VCaP (cell line): Measurements from ENCODE around the gene HTATSF1.

Experiments
- H3K27ac ChIP-seq: fragments of 450-650 bp; 2 replicates; pipeline ENCODE4 v1.5.1; 2017
- TF ChIP-seq, protein P1 (sequence below): fragments of 450-650 bp; conservative IDR thresholded peaks from 2 replicates; pipeline ENCODE4 v1.5.1; 2017; ENCODE audit warnings: mild to moderate bottlenecking, moderate library complexity

Gene HTATSF1

DNA sequence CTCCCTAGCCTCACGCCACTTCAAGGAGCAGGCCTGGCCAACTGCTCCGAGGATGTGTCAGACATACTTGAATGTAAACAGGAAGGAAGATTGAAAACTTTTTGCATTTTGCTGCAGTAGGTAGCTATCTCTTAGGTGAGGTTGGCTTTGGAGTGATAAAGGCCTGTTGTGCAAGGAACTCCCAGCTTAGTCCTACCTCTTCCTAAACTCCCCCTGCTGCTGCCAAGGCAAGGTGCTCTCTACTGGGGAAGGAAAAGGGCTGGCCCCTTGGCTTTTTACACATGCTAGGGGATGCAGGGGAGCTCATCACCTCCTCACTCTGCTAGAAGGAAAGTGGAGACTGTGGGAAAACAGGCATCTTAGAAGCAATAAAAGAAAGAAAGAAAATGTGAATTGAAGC lies 20.4 kb upstream of the HTATSF1 start:
- TF ChIP-seq, protein P1, sequence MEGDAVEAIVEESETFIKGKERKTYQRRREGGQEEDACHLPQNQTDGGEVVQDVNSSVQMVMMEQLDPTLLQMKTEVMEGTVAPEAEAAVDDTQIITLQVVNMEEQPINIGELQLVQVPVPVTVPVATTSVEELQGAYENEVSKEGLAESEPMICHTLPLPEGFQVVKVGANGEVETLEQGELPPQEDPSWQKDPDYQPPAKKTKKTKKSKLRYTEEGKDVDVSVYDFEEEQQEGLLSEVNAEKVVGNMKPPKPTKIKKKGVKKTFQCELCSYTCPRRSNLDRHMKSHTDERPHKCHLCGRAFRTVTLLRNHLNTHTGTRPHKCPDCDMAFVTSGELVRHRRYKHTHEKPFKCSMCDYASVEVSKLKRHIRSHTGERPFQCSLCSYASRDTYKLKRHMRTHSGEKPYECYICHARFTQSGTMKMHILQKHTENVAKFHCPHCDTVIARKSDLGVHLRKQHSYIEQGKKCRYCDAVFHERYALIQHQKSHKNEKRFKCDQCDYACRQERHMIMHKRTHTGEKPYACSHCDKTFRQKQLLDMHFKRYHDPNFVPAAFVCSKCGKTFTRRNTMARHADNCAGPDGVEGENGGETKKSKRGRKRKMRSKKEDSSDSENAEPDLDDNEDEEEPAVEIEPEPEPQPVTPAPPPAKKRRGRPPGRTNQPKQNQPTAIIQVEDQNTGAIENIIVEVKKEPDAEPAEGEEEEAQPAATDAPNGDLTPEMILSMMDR = no peak
- H3K27ac ChIP-seq = peak overlapping the region; percentile 45

DNA sequence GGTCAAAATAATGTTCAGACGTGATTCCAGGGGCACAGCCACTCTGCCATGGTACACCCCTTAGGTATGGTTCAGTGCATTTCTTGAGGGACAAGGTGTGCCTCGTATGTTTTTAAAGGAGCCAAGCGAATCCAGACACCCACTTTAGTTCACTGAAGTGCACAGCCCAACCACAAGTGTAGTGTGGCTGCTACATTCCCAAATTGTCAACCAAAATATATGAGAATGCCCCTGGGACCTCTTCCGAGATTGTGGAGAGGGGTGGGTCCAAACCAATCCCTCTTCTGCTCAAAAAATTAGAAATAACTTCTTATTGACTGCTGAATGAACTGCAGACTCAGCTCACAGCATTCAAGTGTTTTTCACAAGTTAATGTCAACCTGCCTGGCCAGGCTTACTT lies 17.0 kb upstream of the HTATSF1 start:
- H3K27ac ChIP-seq = no peak overlapping the region
- TF ChIP-seq, protein P1 = no peak

DNA sequence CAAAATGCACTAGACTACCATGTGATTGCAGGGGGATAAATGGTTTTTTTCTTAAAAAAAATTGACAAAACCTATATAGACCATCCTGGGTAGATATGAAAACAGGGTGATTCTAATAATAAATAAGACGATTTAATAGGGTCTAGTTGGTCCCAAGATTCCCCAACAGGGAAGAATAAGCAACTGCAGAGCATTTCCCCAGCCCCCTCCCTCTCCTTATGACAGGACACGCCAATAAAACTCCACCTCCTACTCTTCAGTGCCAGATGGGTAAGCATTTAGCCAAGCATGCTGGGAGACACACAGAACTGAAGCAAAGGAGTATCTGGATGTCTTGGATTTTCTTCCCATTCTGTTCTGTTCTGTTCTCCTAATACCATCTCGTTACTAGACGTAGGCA lies 9.7 kb upstream of the HTATSF1 start, which contains the start of gene BRS3:
TSS of gene BRS3 (plus strand) at position 301 of the 400 bp plus-strand sequence. CDS start 168 bp downstream, outside the sequence.
- H3K27ac ChIP-seq = no peak within 1 kb of the TSS
- TF ChIP-seq, protein P1 = no peak

DNA sequence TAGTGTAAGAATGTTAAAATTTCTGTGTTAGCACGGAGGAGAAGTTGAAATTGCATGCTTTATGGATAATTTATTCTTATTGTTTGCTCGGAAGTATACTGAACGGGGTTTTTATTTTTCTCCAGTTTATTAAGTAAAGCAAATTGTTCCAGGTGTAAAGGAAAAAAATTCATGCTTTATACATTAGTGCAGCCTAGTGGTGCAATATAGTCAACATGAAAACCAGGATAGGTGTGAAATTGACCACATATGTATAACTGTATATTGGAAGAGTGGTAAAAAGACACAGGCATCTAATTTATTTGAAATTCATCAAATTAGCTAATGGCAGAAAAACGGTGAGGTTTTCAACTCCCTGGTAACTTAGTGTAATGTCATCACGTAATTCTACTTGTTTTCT lies 8.7 kb upstream of the HTATSF1 start:
- no peak overlapping the region for H3K27ac ChIP-seq
- TF ChIP-seq, protein P1 = peak; percentile 63

DNA sequence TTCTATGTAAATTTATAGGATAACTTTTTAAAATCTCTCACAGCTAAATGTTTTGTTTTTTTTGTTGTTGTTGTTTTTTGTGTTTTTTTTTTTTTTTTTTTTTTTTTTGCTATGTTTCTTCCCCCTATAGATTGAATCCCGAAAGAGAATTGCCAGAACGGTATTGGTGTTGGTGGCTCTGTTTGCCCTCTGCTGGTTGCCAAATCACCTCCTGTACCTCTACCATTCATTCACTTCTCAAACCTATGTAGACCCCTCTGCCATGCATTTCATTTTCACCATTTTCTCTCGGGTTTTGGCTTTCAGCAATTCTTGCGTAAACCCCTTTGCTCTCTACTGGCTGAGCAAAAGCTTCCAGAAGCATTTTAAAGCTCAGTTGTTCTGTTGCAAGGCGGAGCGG lies 5.6 kb upstream of the HTATSF1 start:
- TF ChIP-seq, protein P1 = peak; percentile 19; the same call in 1 of the 2 replicates
- H3K27ac ChIP-seq = no peak overlapping the region

DNA sequence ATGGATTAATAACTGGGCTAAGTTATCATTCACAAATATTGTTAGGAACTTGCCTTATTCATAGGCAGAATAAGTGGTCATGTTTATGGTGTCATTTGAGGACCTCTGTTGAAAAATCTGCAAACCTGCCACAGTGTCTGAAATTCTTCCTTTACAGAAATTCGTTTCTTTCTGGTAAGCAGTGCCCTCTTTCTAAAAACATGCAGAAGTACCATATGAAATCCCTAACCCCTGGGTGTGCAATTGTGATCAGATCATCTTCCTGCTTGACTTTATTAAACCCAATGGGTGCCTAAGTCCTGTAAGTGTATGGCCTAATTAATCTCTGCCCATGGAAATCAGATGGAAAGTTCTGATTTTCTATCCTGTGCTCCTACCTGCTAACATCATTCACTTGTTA lies 4.4 kb upstream of the HTATSF1 start:
- no peak overlapping the region for H3K27ac ChIP-seq
- TF ChIP-seq, protein P1 = no peak

DNA sequence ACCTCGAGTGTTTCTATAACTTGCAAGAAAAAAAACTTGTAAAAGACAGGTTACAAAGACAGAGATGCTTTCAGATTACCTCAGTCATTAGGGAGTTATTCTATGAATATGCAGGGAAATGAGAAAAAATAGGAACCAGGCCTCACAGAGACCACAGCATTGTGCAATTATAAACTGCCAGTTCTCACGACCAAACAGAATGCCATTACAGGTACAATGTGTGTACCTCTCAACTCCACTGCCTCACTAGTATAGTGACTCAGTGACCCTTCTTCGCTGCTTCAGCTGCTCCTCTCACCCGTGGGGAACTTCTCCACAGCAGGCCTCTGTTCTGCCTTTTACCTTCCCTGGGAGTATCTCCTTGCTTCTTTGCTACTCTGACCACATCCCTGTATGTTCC lies 2.3 kb upstream of the HTATSF1 start:
- TF ChIP-seq, protein P1 = no peak
- no peak overlapping the region for H3K27ac ChIP-seq
